Tibial artery (tissue), 4 donors: ENCODE data around the gene VILL.
"Not testable (repeated sequence)": the region's sequence is repeated elsewhere in the genome, so short reads cannot be mapped to it uniquely, and the experiment has no call there.

Experiments
- DNase-seq, 2 donors: peaks; one replicate each; pipeline ENCODE4 v3.0.0-alpha.2; 2019
- H3K27ac ChIP-seq, 2 donors: fragments of 200-600 bp; sonication (generic) in 1 of 2; 1 replicate in 1 of 2; 2 replicates in 1 of 2; pipeline ENCODE4 v1.5.1; 2018 to 2019; ENCODE audit warnings: mild to moderate bottlenecking in 1 of 2
- H3K27me3 ChIP-seq, 2 donors: fragments of 200-600 bp; sonication (generic) in 1 of 2; one replicate each; pipeline versions ENCODE4 v1.5.1 to v1.6.0; 2016 to 2019
- H3K36me3 ChIP-seq, 3 donors: fragments of 200-600 bp; sonication (generic) in 2 of 3; one replicate each; pipeline ENCODE4 v1.5.1; 2016 to 2019; ENCODE audit warnings: mild to moderate bottlenecking in 2 of 3
- H3K4me1 ChIP-seq, 4 donors: fragments of 200-600 bp; sonication (generic) in 2 of 4; 1 replicate in 3 of 4; 2 replicates in 1 of 4; pipeline ENCODE4 v1.5.1; 2016 to 2019
- H3K4me3 ChIP-seq, 2 donors: fragments of 200-600 bp; sonication (generic) in 1 of 2; 1 replicate in 1 of 2; 2 replicates in 1 of 2; pipeline ENCODE4 v1.5.1; 2018 to 2019; ENCODE audit warnings: mild to moderate bottlenecking in 2 of 2
- H3K9me3 ChIP-seq, 3 donors: fragments of 200-600 bp; sonication (generic) in 1 of 3; one replicate each; pipeline ENCODE4 v1.5.1; 2016 to 2019
- CTCF ChIP-seq, 2 experiments: fragments of 200-600 bp in 1 of 2; fragments of 450-650 bp in 1 of 2; IDR thresholded peaks; one replicate each; pipeline ENCODE4 v1.5.1; 2017 to 2019; ENCODE audit warnings: antibody characterized with exemption in 2 of 2, mild to moderate bottlenecking in 1 of 2, moderate library complexity in 1 of 2
- intact Hi-C: fragments of 100-400 bp; cut with DNase I; formaldehyde crosslinking; loops from one replicate; pipeline ENCODE4 v1.15.0; 2023; ENCODE audit warnings: low total_unique reads

Gene VILL

GRCh38 chr3:37969596-37970100 is 20.9 kb upstream of the VILL start:
- no peak overlapping the region for H3K4me3 ChIP-seq
- no peak for TF ChIP-seq CTCF (IDR thresholded peaks at IDR 0.05)
- no peaks in the 10 kb centered on the region for H3K9me3 ChIP-seq
- H3K27ac ChIP-seq, result no peak overlapping the region
- intact Hi-C loops, result no loop called here
- peaks cover 0 to 18% (median 2%) of the 10 kb centered on the region in 4 donors for H3K4me1 ChIP-seq
- no peaks in the 10 kb centered on the region for H3K27me3 ChIP-seq
- no peak for DNase-seq
- H3K36me3 ChIP-seq, result peaks cover 20 to 71% (median 36%) of the 10 kb centered on the region in 3 donors

- DNase-seq, result peak in 1 of 2 donors; percentile 64
- intact Hi-C loops, result no loop called here
Observed at GRCh38 chr3:37970802-37971201, 19.8 kb upstream of the VILL start.

GRCh38 chr3:37971467-37971866 is 19.1 kb upstream of the VILL start:
- DNase-seq, result peak in 1 of 2 donors; percentile 45
- intact Hi-C loops, result no loop called here
- H3K9me3 ChIP-seq, result no peaks in the 10 kb centered on the region
- H3K27ac ChIP-seq, result no peak overlapping the region
- H3K36me3 ChIP-seq, result peaks cover 31 to 72% (median 47%) of the 10 kb centered on the region in 3 donors
- H3K4me3 ChIP-seq, result no peak overlapping the region
- no peak for TF ChIP-seq CTCF (IDR thresholded peaks at IDR 0.05)
- H3K4me1 ChIP-seq, result peaks cover 0 to 18% (median 2%) of the 10 kb centered on the region in 4 donors
- no peaks in the 10 kb centered on the region for H3K27me3 ChIP-seq

More at GRCh38 chr3:37970802-37971201, 19.8 kb upstream of the VILL start:
- Histone ChIP-seq H3K27me3 (no peaks in the 10 kb centered on the region), H3K4me1 (peaks cover 0 to 18% (median 2%) of the 10 kb centered on the region in 4 donors), H3K27ac (no peak overlapping the region), H3K4me3 (no peak overlapping the region), H3K36me3 (peaks cover 25 to 71% (median 40%) of the 10 kb centered on the region in 3 donors), H3K9me3 (no peaks in the 10 kb centered on the region)
- no peak for TF ChIP-seq CTCF (IDR thresholded peaks at IDR 0.05)

GRCh38 chr3:37972056-37972455 is 18.5 kb upstream of the VILL start:
- H3K9me3 ChIP-seq, intact Hi-C loops: not testable (repeated sequence)

GRCh38 chr3:37973246-37974054 is 17.1 kb upstream of the VILL start:
- Histone ChIP-seq H3K4me3 (no peak overlapping the region), H3K27ac (no peak overlapping the region), H3K4me1 (peaks cover 0 to 11% (median 0%) of the 10 kb centered on the region in 4 donors), H3K27me3 (no peaks in the 10 kb centered on the region), H3K9me3 (no peaks in the 10 kb centered on the region), H3K36me3 (peaks cover 36 to 85% (median 51%) of the 10 kb centered on the region in 3 donors)
- no peak for TF ChIP-seq CTCF (IDR thresholded peaks at IDR 0.05)
- peak in 1 of 2 donors; percentile 40 for DNase-seq
- intact Hi-C loops, result no loop called here

More at GRCh38 chr3:37972056-37972455, 18.5 kb upstream of the VILL start:
- not testable (repeated sequence) for H3K4me3 ChIP-seq, H3K27me3 ChIP-seq, H3K27ac ChIP-seq
- peak in 1 of 2 donors; percentile 51 for DNase-seq
- peaks cover 36 to 77% (median 51%) of the 10 kb centered on the region in 3 donors for H3K36me3 ChIP-seq
- H3K4me1 ChIP-seq, result peaks cover 0 to 16% (median under 1%) of the 10 kb centered on the region in 4 donors
